MM.1S (cell line): ENCODE results near the gene NLE1.

Experiments
- DNase-seq: peaks from one replicate; pipeline ENCODE4 v3.0.0-alpha.2; 2015
- H2AFZ ChIP-seq: fragments of 300-600 bp; sonication (generic); 2 replicates; pipeline ENCODE4 v1.6.0; 2016; ENCODE audit warnings: antibody characterized with exemption, low read length
- H3F3A ChIP-seq: fragments of 300-600 bp; sonication (generic); 2 replicates; pipeline ENCODE4 v1.6.1; 2016; ENCODE audit warnings: mild to moderate bottlenecking, antibody characterized with exemption, low read length, moderate library complexity, mixed read lengths; ENCODE audit not compliant: insufficient read depth
- H3K27ac ChIP-seq: fragments of 300-600 bp; sonication (generic); 2 replicates; pipeline ENCODE4 v1.5.1; 2016; ENCODE audit warnings: mild to moderate bottlenecking, low read length
- H3K27me3 ChIP-seq: fragments of 300-600 bp; sonication (generic); replicated peaks from 2 replicates; pipeline ENCODE4 v1.6.0; 2016; ENCODE audit warnings: low read length; ENCODE audit not compliant: insufficient read depth
- H3K36me3 ChIP-seq: fragments of 300-600 bp; sonication (generic); replicated peaks from 2 replicates; pipeline ENCODE4 v1.6.1; 2016; ENCODE audit warnings: mild to moderate bottlenecking, low read length, mixed read lengths; ENCODE audit not compliant: insufficient read depth
- H3K4me1 ChIP-seq: fragments of 300-600 bp; sonication (generic); 2 replicates; pipeline ENCODE4 v1.6.1; 2016; ENCODE audit warnings: low read length, mixed read lengths
- H3K4me2 ChIP-seq: fragments of 300-600 bp; sonication (generic); 2 replicates; pipeline ENCODE4 v1.6.0; 2016; ENCODE audit warnings: low read depth, low read length
- H3K4me3 ChIP-seq: fragments of 300-600 bp; sonication (generic); 2 replicates; pipeline ENCODE4 v1.5.1; 2016; ENCODE audit warnings: low read length, mixed read lengths
- H3K79me2 ChIP-seq: fragments of 300-600 bp; sonication (generic); 2 replicates; pipeline ENCODE4 v1.6.1; 2016; ENCODE audit warnings: mixed run types, low read length, mixed read lengths
- H3K9ac ChIP-seq: fragments of 300-600 bp; sonication (generic); 2 replicates; pipeline ENCODE4 v1.6.1; 2016; ENCODE audit warnings: low read length, mixed read lengths
- H3K9me2 ChIP-seq: fragments of 300-600 bp; sonication (generic); replicated peaks from 2 replicates; pipeline ENCODE4 v1.6.1; 2016; ENCODE audit warnings: mild to moderate bottlenecking, low read length, mixed read lengths; ENCODE audit not compliant: insufficient read depth
- H3K9me3 ChIP-seq: fragments of 300-600 bp; sonication (generic); replicated peaks from 2 replicates; pipeline ENCODE4 v1.6.1; 2016; ENCODE audit warnings: mild to moderate bottlenecking, low read length, mixed read lengths; ENCODE audit not compliant: insufficient read depth
- H4K20me1 ChIP-seq: fragments of 300-600 bp; sonication (generic); 2 replicates; pipeline ENCODE4 v1.6.1; 2016; ENCODE audit warnings: mild to moderate bottlenecking, low read length, moderate library complexity, mixed read lengths; ENCODE audit not compliant: insufficient read depth
- CTCF ChIP-seq: fragments of 300-600 bp; sonication (generic); IDR thresholded peaks from 2 replicates; pipeline ENCODE4 v1.5.1; 2016; ENCODE audit warnings: antibody characterized with exemption, low read length, mixed read lengths
- EZH2 ChIP-seq: fragments of 300-600 bp; sonication (generic); optimal IDR thresholded peaks from 2 replicates; pipeline ENCODE3; 2017; ENCODE audit warnings: low read depth, mild to moderate bottlenecking, antibody characterized with exemption, low read length, mixed read lengths
- EZH2phosphoT487 ChIP-seq: fragments of 300-600 bp; sonication (generic); IDR thresholded peaks from 2 replicates; pipeline ENCODE4 v1.6.1; 2018; ENCODE audit warnings: antibody characterized with exemption, low read length

The NLE1 gene

GRCh38 chr17:35104844-35105450, 37.2 kb downstream of the NLE1 start:
- H3K9me2 ChIP-seq: no peaks in the 10 kb centered on the region
- H2AFZ ChIP-seq: no peak overlapping the region
- H3K4me3 ChIP-seq: no peak overlapping the region
- no peaks in the 10 kb centered on the region for H4K20me1 ChIP-seq
- no peaks in the 10 kb centered on the region for H3F3A ChIP-seq
- H3K9ac ChIP-seq: no peak overlapping the region
- no peaks in the 10 kb centered on the region for H3K79me2 ChIP-seq
- H3K9me3 ChIP-seq: no peaks in the 10 kb centered on the region
- no peak overlapping the region for H3K27ac ChIP-seq
- no peaks in the 10 kb centered on the region; the same call in 1 of the 2 replicates for H3K36me3 ChIP-seq
- H3K27me3 ChIP-seq: no peaks in the 10 kb centered on the region
- no peak for DNase-seq
- no peak for TF ChIP-seq CTCF
- no peak for TF ChIP-seq EZH2phosphoT487
- TF ChIP-seq EZH2: no peak
- no peaks in the 10 kb centered on the region for H3K4me1 ChIP-seq
- no peak overlapping the region for H3K4me2 ChIP-seq

- H3F3A ChIP-seq: no peaks in the 10 kb centered on the region
- no peaks in the 10 kb centered on the region for H3K27me3 ChIP-seq
- no peak overlapping the region for H3K27ac ChIP-seq
- no peak for DNase-seq
- H4K20me1 ChIP-seq: no peaks in the 10 kb centered on the region
- no peak overlapping the region for H3K9ac ChIP-seq
- H3K9me3 ChIP-seq: no peaks in the 10 kb centered on the region
- H3K79me2 ChIP-seq: no peaks in the 10 kb centered on the region
- H3K4me2 ChIP-seq: no peak overlapping the region
- H3K9me2 ChIP-seq: no peaks in the 10 kb centered on the region
- H2AFZ ChIP-seq: no peak overlapping the region
- H3K4me3 ChIP-seq: no peak overlapping the region
- no peaks in the 10 kb centered on the region; the same call in 1 of the 2 replicates for H3K36me3 ChIP-seq
- H3K4me1 ChIP-seq: no peaks in the 10 kb centered on the region
- TF ChIP-seq EZH2phosphoT487: no peak
- no peak for TF ChIP-seq CTCF
- no peak for TF ChIP-seq EZH2
These were observed 38.8 kb downstream of the NLE1 start for GRCh38 chr17:35103271-35103670.

GRCh38 chr17:35101725-35102124, 40.4 kb downstream of the NLE1 start:
- Histone ChIP-seq H4K20me1 (no peaks in the 10 kb centered on the region), H3F3A (no peaks in the 10 kb centered on the region), H3K9ac (no peak overlapping the region), H2AFZ (no peak overlapping the region), H3K9me3 (no peaks in the 10 kb centered on the region), H3K4me3 (no peak overlapping the region), H3K4me1 (no peaks in the 10 kb centered on the region), H3K9me2 (no peaks in the 10 kb centered on the region), H3K27me3 (no peaks in the 10 kb centered on the region), H3K27ac (no peak overlapping the region), H3K79me2 (no peaks in the 10 kb centered on the region), H3K36me3 (no peaks in the 10 kb centered on the region; the same call in 1 of the 2 replicates), H3K4me2 (no peak overlapping the region)
- no peak for TF ChIP-seq EZH2phosphoT487
- no peak for TF ChIP-seq CTCF
- TF ChIP-seq EZH2: no peak
- DNase-seq: no peak
